NCI-H82 treated with DMSO at 0.1 percent for 48 hours (cell line): ENCODE data around the gene SHROOM3.

Experiments
- DNase-seq: peaks from one replicate; lab custom pipeline; 2025; ENCODE audit not compliant: unreplicated experiment; lab: John Stamatoyannopoulos, UW

SHROOM3 gene

DNA sequence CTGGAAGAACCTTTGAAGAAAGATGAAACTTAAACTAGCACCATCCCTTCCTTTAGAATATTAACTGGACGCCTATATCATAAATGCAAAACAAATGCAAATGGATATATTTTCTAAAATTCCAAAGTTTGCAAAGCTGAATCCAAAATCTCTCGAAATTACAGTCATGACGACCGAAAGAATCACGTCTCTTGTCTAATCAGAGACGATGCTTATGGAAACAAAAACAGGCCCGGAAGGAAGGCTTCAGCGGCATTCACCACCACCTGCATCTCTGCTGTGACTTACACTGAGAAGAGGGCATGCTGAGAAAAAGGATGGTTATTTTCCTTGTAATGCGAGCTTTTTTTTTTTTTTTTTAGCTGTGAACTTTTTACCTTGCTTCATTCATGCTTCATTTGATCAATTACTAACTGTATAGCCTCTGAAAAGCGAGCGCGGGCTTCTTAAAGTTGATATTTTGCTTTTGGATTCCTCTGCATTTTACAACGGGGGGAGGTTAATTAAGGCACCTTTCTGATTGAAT is 253.7 kb downstream of the SHROOM3 start:
- DNase-seq = no peak

DNA sequence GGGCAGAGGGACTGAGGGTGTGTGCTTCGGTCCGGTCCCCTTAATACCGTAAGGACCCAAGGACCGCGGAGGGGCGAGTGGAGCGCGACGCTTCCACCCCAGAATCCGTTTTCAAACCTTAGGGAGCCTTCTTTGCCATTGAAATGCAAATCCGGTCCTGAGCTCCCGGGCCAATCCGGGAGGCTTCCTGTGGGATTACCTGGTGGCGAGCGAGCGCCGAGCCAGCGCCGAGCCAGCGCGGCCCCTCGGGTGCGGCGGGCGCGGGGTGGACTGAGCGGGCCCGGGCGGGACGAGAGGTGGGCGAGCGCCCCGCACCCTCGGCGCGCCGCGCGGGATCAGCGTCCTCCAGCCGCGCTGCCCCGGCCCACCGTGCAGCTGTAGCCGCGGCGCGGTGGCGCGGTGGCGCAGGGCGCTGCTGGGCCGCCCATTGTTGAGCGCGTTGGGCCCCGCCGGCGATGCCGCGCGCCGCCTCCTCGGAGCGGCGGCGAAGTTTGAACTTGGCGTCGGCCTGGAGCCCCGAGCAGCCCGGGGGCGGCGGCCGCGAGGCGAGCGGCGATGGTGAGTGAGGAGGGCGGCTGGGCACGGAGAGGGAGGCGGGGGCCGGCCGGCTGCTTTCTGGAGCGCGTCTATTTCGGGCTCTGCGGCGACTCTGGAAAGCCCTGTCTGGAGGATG is 254.3 kb downstream of the SHROOM3 start:
- no peak for DNase-seq

DNA sequence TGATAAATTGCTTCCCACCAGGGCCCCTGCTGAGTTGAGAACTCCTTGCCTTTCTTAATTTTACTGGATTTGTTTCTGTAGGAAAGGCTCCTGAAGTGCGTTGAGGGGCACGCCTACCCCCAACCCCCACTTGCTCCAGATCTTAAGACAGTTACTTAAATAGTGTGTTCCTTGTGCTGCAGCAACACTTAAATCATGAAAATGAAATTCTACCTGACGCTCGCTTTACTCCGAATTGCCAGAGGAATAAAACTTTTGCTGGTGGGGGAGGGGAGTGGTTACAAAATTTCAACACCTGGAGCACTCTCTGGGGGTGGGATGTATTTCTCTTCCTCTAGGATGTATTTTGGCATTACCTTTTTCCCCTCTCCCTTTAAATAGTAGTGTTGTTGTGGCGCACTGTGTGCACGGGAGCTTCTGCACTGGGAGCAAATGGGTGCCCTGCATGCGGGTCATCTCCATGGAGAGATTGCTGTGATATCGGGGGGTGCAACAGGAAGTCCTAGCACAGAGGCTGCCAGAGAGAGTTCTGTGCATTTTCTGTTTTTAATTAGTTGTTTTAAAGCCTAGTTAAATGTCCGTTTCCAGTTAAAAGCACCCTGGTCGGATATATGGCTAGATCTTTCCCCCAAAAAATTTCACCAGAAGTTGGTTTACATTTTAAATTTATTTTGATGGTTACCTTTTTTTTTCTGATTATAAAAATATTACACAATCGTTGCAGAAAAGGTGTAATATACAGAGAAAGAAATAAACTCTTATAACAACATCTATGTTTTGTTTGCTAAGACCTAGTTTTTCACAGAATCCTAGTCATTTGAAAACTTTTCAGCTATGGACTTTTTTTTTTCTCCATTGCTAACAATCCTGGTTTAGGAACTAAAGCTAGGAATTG is 255.2 kb downstream of the SHROOM3 start:
- no peak for DNase-seq

DNA sequence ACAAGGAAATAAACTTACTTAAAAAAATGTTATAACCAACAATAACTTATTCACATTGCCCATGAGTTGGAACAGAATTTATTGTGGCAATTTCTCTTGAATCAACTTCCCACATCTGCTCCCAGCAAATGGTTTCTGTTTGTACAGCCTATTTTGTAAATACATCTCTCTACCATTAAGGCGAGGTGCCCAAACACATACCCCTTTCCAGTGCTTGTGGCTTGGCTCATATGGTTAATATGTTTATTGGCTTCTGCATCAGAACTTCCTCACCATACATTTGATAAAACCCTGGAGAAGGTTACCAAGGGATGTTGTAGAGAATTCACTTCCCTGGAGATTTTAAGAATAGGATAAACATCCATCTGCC is 255.9 kb downstream of the SHROOM3 start:
- DNase-seq = no peak

DNA sequence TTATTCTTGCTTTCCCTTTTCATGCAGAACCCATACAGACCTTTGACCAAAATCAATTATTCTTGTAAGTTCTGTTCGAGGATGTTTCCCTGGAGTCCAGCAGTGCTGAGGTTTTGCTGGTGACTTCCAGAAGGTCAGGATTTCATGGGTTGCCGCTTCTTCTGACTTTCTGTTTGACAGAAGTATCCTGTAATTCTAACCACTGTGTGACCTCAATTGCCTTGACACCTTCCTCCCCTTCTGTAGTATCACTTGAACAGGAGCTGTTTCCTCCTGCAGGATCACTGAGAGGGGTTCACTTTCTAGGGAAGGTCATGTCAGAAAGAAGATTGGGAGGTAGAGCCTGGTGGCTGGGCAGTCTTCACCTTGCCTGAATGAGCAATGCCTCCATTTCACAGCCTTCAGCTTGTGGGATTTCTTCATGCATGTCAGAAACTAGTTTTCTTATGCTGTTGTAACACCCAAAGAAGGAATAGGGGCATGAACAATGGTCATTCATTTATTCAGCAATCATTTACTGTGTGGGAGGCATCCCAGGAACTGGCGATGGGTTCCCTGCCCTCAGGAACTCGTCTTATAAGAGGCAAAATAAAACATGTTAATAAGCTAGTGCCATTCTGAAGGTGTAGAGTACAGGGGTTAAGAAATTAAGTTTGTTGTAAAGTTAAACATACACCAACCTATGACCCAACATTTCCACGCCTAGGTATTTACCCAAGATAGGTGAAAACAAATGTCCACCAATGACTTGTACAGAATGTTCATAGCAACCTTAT is 257.0 kb downstream of the SHROOM3 start:
- no peak for DNase-seq

DNA sequence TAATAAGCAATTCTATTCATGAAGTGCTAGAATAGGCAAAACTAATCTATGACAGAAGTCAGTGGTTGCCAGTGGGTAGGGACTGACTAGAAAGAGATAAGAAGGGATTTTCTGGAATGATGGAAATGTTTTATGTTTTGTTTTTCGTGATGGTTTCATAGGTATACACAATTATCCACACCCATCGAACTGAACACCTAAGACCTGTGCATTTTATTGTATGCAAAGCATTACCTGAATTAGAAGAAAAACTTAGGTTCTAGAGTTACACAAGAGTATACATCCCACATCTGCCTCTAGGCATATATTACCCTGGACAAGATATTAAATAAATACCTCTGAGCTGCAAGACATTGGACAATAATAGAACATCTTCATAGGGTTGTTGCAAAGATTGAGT is 257.7 kb downstream of the SHROOM3 start:
- DNase-seq = no peak

DNA sequence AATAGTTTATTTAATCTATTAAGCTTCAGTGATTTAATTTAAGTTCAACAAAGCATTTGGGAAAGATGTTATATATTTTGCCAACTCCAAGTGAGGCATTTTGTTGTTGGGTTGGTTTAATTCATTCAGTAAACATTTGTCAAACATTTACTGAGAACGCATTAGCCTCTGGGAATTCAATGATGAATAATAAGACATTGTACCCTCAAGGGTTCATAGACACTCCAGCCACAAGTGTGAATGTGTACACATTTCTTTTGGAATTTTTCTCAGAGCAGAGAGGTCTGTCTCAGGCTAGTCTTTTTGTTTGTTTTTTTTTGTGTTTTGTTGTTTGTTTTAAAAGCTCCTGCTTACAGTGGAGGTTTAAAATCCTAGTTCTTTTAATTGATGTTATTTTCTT is 259.0 kb downstream of the SHROOM3 start:
- no peak for DNase-seq

DNA sequence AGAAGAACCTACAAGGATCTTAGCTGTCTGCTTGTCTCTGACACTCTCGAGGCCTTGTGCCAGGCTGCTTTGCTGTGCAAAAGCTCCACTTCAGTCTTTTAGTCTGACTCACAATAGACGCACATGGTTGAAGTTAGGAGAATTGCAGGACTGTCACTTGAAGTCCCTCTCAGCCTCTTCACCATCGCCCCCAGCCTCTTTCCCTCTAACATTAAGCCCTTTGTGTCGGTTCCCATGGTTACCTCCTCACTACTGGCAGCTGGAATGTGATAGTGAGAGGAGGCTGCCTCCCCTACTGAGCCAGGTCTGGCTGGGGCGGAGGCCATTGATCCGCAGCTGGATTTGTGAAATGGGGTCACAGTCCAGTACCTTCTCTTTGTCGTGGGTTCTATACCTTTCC is 261.1 kb downstream of the SHROOM3 start:
- no peak for DNase-seq

DNA sequence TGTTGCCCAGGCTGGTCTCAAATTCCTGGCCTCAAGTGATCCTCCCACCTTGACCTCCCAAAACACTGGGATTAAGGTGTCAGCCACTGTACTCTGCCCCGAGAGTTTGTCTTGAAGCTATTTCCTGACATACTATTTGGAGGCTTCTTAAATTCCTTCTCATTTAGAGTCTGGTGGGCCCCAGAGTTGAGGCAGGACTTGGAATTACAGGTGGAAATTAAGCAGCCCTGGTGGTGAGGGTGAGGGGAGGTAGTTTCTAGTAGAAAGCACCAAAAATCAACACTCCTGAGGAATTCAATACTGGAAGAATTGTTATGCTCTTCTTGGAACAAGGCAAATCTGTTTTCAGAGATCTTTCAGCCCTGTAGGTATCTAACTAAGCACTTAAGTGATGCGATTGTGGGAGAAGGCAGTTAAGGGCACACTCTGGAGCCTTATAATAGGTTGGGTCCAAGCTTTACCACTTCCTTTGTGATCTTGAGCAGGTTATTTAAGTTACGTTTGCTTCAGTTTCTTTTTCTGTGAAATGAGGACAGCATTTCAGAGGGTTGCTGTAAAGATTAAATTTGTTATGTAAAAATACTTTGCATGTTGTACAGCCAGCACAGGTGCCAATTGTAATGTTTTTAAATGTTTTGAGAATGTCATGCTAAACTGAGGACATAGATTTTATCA is 262.2 kb downstream of the SHROOM3 start:
- DNase-seq = no peak

DNA sequence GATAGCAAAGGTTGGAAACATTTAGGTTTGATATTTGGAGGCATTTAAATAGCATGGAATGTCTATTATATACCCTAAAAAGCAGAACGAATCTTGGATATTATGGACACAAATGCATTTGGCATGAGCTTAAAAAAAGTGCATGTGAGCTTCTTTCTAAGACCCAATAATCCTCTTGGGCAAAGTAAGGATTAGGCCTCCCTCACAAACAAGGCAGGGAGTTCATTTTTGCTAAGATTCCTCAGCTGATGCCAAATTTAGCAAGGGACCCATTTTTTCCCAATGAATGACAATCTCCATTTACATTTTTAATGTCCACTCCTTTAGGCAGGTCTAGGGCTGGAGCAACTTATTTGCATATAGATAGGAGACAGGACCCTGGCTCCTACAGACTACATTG is 263.1 kb downstream of the SHROOM3 start:
- peak; percentile 4 for DNase-seq

DNA sequence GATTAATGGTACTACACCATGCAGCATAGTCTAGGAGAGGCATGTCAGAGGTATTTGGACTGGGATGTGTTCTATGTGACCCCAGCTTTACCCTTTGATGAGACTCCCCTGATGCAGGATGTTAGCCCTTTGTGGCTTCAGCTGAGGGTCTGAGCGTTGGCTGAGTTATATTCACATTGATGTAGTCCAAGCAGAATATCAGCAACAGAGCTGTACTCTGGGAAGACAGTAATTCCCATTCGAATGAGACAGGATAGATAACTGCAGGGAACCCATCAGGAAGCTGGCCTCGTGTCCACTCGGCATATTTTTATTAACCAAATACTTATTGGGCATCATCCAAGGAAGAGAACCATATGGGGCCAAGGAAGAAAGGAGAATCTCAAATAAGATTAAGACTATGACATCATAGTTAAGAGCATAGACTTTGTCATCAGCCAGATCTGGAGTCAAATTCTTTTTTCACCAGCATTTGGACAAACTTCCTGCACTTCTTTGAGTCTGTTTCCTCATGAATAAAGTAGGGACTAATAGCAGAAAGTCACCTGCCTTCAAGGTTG is 264.8 kb downstream of the SHROOM3 start:
- no peak for DNase-seq

DNA sequence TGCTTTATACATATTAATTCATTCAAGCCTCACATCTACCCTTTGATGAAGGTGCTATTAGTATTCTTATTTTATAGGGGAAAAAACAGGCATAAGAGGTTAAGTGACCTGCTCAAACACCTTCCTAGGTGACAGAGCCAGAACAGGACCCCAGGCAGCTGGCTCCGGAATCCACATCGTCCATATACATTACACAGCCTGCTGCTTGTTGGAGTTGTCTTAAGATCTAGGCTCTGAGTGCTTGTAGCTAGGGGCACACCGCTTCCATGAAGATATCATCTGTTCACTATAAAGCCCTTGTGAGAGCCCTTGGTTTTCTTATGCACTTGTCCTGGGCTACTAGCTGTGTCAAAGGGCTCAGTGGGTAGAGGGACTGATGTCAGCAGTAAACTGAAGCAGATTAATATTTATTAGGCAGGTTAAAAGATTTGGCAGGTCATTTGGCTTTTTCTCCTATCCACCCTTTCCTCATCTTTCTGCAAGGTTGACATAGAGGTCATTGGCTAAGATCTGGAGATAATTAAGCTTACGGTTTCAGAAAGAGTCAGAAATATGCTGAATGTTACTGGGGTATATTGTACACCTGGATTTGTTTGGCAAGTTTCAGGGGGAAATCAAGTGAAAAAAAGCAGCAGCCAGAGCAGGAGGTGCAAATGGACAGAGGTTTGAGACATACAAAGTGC is 267.6 kb downstream of the SHROOM3 start:
- DNase-seq = no peak

DNA sequence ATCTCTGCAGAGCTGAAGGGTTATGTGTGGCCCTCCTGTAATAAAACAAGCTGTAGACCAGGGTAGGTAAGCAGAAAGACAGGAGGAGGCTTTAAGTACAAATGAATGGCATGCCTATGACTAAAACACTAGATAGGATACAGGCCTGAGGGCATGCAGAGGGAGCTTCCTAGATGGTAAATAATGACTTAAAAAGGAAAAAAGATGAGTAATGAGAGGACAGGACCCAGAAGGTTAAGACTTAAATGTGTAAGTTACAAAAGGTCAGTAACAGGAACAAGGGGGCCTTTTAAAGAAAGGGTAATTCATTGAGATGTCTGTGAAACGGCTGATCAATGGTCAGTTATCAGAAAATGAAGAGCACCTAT is 268.1 kb downstream of the SHROOM3 start:
- DNase-seq = no peak

DNA sequence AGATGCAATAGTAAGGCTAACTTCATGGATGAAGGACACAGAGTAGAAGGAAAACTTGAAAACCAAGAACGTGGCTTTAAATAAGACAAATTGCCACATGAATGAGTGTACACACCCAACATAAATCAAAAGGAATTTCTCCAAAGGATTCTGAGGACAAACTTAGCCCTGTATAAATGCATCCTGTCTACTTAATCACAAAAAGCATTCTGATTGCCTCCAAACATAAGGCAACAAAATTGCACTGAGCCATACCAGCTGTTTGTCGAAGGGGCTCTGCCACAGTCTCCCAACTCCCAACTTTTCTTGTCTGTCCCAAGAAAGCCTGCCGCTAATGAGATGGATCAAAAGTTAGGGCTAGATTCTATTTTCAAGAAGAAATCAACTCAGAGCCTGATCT is 268.6 kb downstream of the SHROOM3 start:
- DNase-seq = no peak

DNA sequence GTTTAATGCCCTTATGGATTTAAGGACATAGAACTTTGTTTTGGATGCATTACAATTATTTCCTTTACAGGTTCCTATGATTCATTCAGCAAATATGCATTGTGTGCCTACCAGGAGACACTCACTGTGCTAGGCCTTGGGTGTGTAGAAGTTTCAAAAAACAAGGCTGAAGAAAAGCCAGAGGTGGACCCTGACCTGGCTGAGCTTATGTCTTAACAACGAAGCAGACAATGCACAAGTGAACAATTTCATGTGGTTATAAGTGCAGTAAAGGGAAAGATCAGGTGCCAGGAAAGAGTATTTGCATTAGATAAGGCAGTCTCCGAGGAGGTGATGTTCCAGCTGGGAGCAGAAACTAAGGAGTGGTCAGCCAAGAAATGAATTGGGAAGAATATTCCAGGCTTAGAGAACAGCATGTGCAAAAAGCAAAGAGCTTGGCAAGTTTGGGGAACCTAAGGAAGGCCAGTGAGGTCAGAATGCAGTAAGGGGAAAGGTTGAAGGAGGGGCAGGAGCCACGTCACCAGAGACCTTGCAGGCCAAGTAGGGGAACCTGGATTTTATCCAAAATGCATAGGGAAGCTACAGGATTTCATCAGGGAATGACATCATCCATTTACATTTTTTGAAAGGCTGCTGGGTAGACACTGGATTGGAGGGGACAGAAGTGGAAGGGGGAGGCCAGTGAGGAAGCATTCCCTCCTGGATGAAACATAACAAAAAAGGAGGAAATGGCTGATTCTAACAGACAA is 269.3 kb downstream of the SHROOM3 start:
- no peak for DNase-seq

DNA sequence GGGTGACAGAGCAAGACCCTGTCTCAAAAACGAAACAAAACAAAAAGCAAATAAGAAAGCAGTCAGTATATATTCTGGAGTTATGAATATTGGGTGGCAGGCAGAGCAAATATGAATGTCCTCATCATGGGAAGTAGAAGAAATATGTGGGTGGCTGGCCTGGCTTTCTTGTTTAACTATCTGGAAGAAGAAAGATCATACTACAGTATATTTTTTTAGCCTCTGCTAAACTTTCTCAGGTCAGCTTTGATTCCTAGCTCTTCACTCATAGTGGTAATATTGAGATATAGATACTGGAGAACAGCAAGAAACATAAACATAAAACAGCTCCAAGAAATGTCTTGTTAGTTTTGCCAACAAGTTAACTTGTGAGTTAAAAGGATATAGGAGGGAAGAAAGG is 270.4 kb downstream of the SHROOM3 start:
- DNase-seq = no peak

DNA sequence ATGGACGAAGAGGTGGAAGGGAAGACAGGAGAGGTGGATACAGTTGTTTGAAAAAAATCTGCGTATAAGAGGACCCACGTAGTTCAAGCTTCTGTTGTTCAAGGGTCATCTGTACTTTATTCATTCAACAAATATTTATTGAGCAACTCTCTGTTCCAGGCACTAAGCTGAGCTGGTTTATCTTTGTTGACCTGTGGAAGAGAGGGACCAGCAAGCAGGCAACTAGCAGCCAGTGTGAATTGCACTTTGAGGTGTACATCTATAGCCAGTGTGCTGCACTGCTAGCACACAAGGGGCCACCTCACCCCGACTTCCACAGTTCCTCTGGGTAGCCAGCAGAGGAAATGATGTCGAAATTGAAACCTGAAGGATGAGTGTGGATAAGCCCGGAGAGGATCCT is 271.6 kb downstream of the SHROOM3 start:
- DNase-seq = no peak

DNA sequence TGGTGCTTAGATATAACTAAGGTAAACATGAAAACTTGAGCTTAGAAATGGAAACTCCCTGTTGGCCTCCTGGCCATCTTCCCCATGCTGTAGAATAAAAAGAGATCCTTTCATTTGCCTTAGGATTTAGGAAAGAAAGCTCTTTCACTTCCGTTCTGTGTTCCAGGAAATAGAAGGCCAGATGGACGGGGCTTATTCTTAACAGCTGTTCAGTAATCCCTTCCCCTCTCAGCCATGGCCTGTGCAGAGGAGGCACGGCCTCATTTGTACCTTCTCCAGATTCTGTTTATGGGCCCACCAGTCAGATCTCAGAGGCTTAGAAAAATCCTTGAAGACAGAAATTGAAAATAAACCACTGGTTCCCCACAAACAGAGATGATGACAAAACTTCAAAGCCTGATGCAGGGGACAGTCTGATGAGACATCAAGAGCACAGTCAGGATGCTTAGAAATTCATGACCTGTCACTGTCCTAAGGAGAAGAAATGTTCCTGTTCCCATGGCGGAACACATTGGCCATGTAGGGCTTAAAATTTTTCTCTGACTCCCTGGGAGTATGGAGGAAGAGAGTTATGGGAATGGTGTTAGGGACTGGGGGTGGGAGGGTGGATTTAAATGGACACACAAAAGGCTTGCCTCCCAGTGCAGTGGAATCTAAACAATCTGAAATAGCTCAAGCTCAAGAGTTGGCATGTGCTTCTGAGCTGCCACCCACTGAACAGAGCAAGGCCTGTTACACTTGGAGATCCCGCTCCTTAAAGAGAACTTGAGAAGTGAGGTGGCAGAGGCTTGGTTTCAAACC is 274.1 kb downstream of the SHROOM3 start:
- peak; percentile 81 for DNase-seq

DNA sequence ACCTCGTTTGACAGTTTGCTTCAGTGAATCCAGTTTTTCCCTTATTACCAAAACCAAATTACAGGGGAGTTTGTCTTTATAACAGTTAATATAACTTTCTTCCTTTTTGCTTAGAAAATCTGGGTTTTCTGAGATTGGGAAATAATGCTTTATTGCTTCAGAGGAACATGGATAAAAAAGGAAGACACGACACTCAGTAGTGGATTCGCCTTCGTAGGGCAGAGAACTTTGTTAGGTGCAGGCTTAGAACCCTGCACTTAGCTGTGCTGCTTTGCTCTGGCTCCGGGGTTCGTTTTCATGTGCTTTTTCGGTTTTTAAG is 274.7 kb downstream of the SHROOM3 start:
- DNase-seq = no peak
